HepG2 (cell line): ENCODE measurements around the gene PRR22. TPM values are rescaled to one million over a fixed set of nuclear protein-coding genes. Genes with fewer than 3 reads are reported as not detected.

Source experiments
- ATAC-seq: fragments of 200-7000 bp; cut with Tn5 transposase; 3 replicates; pipeline ENCODE4 v1.9.1; 2020; ENCODE audit warnings: mild to moderate bottlenecking, moderate library complexity
- BruUV-seq: library from RNA; stranded (reverse); fragments of 400-500 nt; replicated peaks from 2 replicates; lab custom pipeline; 2021; lab: Mats Ljungman, UMichigan
- CTCF ChIA-PET: fragments of 300-600 bp; formaldehyde crosslinking; extraction: SDS; loops from one replicate; lab custom pipeline; 2021; ENCODE audit warnings: low total read pairs, inconsistent platforms, low intra/inter-chr PET ratio; lab: Yijun Ruan, JAX
- POLR2A ChIA-PET: fragments of 350-600 bp; sonication (Branson Sonifier 250); formaldehyde crosslinking; loops from one replicate; lab custom pipeline; 2020; ENCODE audit warnings: antibody characterized with exemption, inconsistent platforms; lab: Yijun Ruan, JAX
- DNase-seq: peaks from one replicate; pipeline ENCODE4 v3.0.0-alpha.2; 2015; ENCODE audit warnings: low spot score
- FAIRE-seq: peaks from 3 replicates; lab custom pipeline; 2011; peaks lifted over from hg19 to GRCh38; lab: Jason Lieb, UNC
- H2AFZ ChIP-seq: one replicate; pipeline ENCODE4 v1.6.1; 2011; ENCODE audit warnings: low read length, inconsistent platforms
- H3K27ac ChIP-seq: fragments of 300-600 bp; 3 replicates; pipeline ENCODE4 v1.8.0; 2011; ENCODE audit warnings: mixed run types, mild to moderate bottlenecking, mixed read lengths, low read length, inconsistent platforms; ENCODE audit not compliant: insufficient read depth; ENCODE audit errors: extremely low read length
- H3K27me3 ChIP-seq, 2 experiments: fragments of 200-600 bp in 1 of 2; 2 replicates in 1 of 2; 3 replicates in 1 of 2; pipeline versions ENCODE4 v1.6.0 to v1.8.0; 2011; ENCODE audit warnings: low read length in 2 of 2, mild to moderate bottlenecking in 2 of 2, moderate library complexity in 2 of 2, inconsistent platforms in 1 of 2; ENCODE audit not compliant: insufficient read depth in 2 of 2, control insufficient read depth in 1 of 2
- H3K36me3 ChIP-seq, 2 experiments: fragments of 200-600 bp in 1 of 2; replicated peaks in 1 of 2; 2 replicates in 1 of 2; 3 replicates in 1 of 2; pipeline versions ENCODE4 v1.5.1 to v1.8.0; 2011; ENCODE audit warnings: low read length in 2 of 2, inconsistent platforms in 1 of 2; ENCODE audit not compliant: insufficient read depth in 2 of 2, control insufficient read depth in 1 of 2
- H3K4me1 ChIP-seq: 2 replicates; pipeline ENCODE4 v1.5.1; 2012; ENCODE audit warnings: low read length, inconsistent platforms; ENCODE audit not compliant: insufficient read depth
- H3K4me2 ChIP-seq: 2 replicates; pipeline ENCODE4 v1.6.0; 2011; ENCODE audit warnings: low read depth, low read length, inconsistent platforms
- H3K4me3 ChIP-seq, 3 experiments: fragments of 200-600 bp in 1 of 3; sonication (generic), shearing (Covaris generic) in 1 of 3; replicated peaks in 1 of 3; 2 replicates each; pipeline ENCODE4 v1.5.1; 2011 to 2016; ENCODE audit warnings: low read length in 3 of 3, inconsistent platforms in 2 of 3, low read depth in 2 of 3, mild to moderate bottlenecking in 2 of 3, control low read depth in 1 of 3, mixed read lengths in 1 of 3; ENCODE audit not compliant: insufficient read depth in 1 of 3
- H3K79me2 ChIP-seq: one replicate; pipeline ENCODE4 v1.6.1; 2011; ENCODE audit warnings: low read length, inconsistent platforms; ENCODE audit not compliant: insufficient read depth
- H3K9ac ChIP-seq: 2 replicates; pipeline ENCODE4 v1.6.0; 2011; ENCODE audit warnings: mild to moderate bottlenecking, low read depth, low read length, inconsistent platforms; ENCODE audit not compliant: insufficient read depth
- H3K9me3 ChIP-seq: 2 replicates; pipeline ENCODE4 v1.5.1; 2012; ENCODE audit warnings: mild to moderate bottlenecking, low read length
- H4K20me1 ChIP-seq: 2 replicates; pipeline ENCODE4 v1.6.0; 2011; ENCODE audit warnings: inconsistent platforms, mild to moderate bottlenecking, low read length, moderate library complexity; ENCODE audit not compliant: insufficient read depth
- RFX3 ChIP-seq: IDR thresholded peaks from 2 replicates; pipeline ENCODE4 v1.6.1; 2016; ENCODE audit warnings: missing biosample characterization, missing genetic modification reagents
- WGBS: methylation state at CpG from one replicate; pipeline ENCODE4 v1.1.6; 2017; ENCODE audit warnings: low lambda C conversion rate; 5-methylcytosine and 5-hydroxymethylcytosine counted together
- in situ Hi-C: cut with HindIII; loops from 2 replicates; pipeline ENCODE4 v1.10.0; 2017; ENCODE audit warnings: low pct_unique_long_range_greater_than_20kb; ENCODE audit not compliant: extremely low pct_ligation_motif_present
- intact Hi-C: fragments of 100-400 bp; cut with micrococcal nuclease; formaldehyde crosslinking; loops from one replicate; pipeline ENCODE4 v1.10.0; 2022; ENCODE audit not compliant: unreplicated experiment
- polyA plus RNA-seq, 8 experiments: library from polyadenylated mRNA; depleted of rRNA in 3 of 8; stranded (reverse) in 7 of 8; unstranded in 1 of 8; fragments of >200 nt; fragmentation: Illumina TruSeq in 4 of 8; extraction: Trizol in 4 of 8; gene quantifications; 2 replicates each; pipeline versions ENCODE4 v1.2.1 to v1.2.3, GENCODE V29; 2011 to 2016; ENCODE audit warnings: low read depth in 4 of 8, missing spikeins in 1 of 8, mixed read lengths in 1 of 8; ENCODE audit not compliant: insufficient read depth in 1 of 8
- total RNA-seq, 5 experiments: library from RNA; depleted of rRNA; stranded (reverse); fragments of >200 nt; fragmentation: Illumina TruSeq; extraction: Trizol; gene quantifications; 2 replicates each; pipeline ENCODE4 v1.2.3, GENCODE V29; 2016; ENCODE audit warnings: low read depth in 1 of 5
- TF ChIP-seq, protein P1 (sequence below): sonication (generic); formaldehyde crosslinking; IDR thresholded peaks from 2 replicates; pipeline ENCODE4 v1.5.1; 2020; ENCODE audit warnings: mild to moderate bottlenecking, missing genetic modification reagents, moderate library complexity
- TF ChIP-seq, protein P2 (sequence below): sonication (generic); formaldehyde crosslinking; IDR thresholded peaks from 2 replicates; pipeline ENCODE4 v1.4.0; 2020; ENCODE audit warnings: missing genetic modification reagents

PRR22 gene
- total and polyA plus RNA-seq, 2 of the 13 experiments (the other 11 are each of a cell fraction or from before 2014, with no cell fraction given), result 0.84 to 2.3 TPM

DNA sequence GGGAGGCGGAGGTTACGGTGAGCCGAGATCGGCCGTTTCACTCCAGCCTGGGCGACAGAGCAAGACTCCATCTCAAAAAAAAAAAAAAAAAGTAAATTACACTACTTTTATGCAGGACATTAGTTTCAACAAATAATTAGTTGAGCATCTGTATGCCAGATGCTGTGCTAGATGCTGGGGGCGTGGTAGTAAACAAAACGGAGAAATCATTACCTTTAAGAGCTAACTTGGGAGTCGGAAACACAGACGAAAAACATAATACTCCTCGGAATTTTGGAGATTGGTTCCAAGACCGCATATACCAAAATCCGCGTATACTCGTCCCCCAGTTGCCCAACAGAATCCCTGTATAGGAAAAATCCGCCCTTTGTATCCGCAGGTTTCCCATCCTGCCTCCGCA lies 7.7 kb upstream of the PRR22 start:
- Histone ChIP-seq H3K4me1 (peaks cover 29% of the 10 kb centered on the region), H3K9me3 (no peaks in the 10 kb centered on the region), H3K27ac (no peak overlapping the region), H3K36me3 (peaks cover 11 to 26% of the 10 kb centered on the region in 2 experiments; a peak in 4 of 5 replicates), H4K20me1 (no peaks in the 10 kb centered on the region), H2AFZ (no peak overlapping the region), H3K27me3 (no peaks in the 10 kb centered on the region), H3K79me2 (no peaks in the 10 kb centered on the region), H3K9ac (no peak overlapping the region), H3K4me2 (no peak overlapping the region), H3K4me3 (no peak overlapping the region)
- in situ Hi-C loops, result no loop called here
- WGBS, result 90% methylated on average over 18 of the region's 18 CpGs
- no TSS peak for BruUV-seq
- intact Hi-C loops, result no loop called here
- ATAC-seq (no peak), FAIRE-seq (no peak), DNase-seq (no peak)
- no peak for TF ChIP-seq RFX3 (CRISPR knock-in tag)
- ChIA-PET CTCF (no interaction called here), POLR2A (no interaction called here)

DNA sequence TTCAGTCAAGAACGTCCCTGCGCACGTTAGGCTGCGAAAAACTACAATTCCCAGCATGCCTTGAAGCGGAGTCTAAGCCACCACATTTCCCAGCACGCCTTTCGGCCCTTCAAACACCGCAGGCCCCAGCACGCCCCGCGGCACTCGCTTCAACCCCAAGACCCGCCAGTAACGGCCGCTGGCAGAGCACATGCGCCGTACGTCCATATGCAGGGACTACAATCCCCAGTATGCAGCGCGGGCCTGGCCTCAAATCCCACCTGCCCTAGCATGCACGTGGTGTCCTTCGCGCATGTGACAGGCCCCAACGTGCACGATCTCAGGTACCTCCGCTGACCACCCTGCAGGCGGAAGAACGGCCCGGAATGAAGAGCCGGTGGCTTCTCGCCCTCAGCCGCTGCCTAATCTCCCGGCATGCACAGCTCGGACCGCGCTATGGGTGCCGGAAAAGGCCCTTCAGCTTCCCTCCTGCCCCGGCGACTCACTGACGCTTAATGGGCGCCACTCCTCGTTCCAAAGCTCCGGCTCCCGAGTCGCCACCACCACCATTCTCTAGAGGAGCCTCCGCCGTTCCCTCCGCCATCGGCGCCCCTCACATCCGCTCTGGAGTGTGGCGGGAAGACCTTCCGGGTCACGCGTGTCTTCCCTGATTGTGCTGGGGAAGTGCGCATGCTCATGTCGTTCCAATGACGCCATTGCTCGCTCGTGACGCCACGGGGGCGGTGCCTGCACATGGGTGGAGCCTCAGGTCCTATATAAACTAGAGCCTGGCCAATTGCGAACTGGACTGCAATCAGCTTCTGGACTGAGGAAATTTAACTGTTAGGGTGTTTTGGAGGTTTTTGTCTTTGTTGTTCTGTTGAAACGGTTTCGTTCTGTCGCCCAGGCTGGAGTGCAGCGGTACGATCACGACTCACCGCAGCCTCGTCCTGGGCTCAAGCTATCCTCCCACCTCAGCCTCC lies 6.3 kb upstream of the PRR22 start, which contains the start of gene DUS3L:
DUS3L (minus strand) TSS at position 605 of the 962 bp plus-strand sequence; CDS start at position 583, 22 bp downstream.
- peaks cover 17 to 40% of the 10 kb centered on the region in 2 experiments; a peak in 4 of 5 replicates for H3K36me3 ChIP-seq
- ATAC-seq, result peak; percentile 97
- POLR2A ChIA-PET, result interaction anchor here (0.6 to 2.0 kb wide), 13 partner anchors 9 to 189 kb away, joined by 3 to 7 read pairs (median 4); partner anchors contain the start of genes CATSPERD, LONP1 and NDUFA11
- H3K9ac ChIP-seq, result peak within 1 kb of the TSS; percentile 86
- peaks cover 29% of the 10 kb centered on the region for H3K4me1 ChIP-seq
- no peaks in the 10 kb centered on the region for H3K27me3 ChIP-seq
- TSS peak; percentile 95 for BruUV-seq
- H4K20me1 ChIP-seq, result no peaks in the 10 kb centered on the region
- H3K79me2 ChIP-seq, result no peaks in the 10 kb centered on the region
- CTCF ChIA-PET, result no interaction called here
- H3K4me2 ChIP-seq, result peak within 1 kb of the TSS; percentile 92
- FAIRE-seq, result peak; percentile 99
- in situ Hi-C loops (no loop called here), intact Hi-C loops (loop anchor here (2.0 kb wide), 1 partner anchor 72 kb away; no protein-coding TSS in a partner anchor)
- H3K27ac ChIP-seq, result peak within 1 kb of the TSS; percentile 93
- H3K4me3 ChIP-seq, result peak within 1 kb of the TSS; percentile 57 to 79 (median 63)
- H2AFZ ChIP-seq, result no peak within 1 kb of the TSS
- no peaks in the 10 kb centered on the region for H3K9me3 ChIP-seq
- whole genome bisulfite sequencing, result 47% methylated on average over 20 of the region's 72 CpGs
- peak; percentile 97 for DNase-seq
- TF ChIP-seq, protein P1, sequence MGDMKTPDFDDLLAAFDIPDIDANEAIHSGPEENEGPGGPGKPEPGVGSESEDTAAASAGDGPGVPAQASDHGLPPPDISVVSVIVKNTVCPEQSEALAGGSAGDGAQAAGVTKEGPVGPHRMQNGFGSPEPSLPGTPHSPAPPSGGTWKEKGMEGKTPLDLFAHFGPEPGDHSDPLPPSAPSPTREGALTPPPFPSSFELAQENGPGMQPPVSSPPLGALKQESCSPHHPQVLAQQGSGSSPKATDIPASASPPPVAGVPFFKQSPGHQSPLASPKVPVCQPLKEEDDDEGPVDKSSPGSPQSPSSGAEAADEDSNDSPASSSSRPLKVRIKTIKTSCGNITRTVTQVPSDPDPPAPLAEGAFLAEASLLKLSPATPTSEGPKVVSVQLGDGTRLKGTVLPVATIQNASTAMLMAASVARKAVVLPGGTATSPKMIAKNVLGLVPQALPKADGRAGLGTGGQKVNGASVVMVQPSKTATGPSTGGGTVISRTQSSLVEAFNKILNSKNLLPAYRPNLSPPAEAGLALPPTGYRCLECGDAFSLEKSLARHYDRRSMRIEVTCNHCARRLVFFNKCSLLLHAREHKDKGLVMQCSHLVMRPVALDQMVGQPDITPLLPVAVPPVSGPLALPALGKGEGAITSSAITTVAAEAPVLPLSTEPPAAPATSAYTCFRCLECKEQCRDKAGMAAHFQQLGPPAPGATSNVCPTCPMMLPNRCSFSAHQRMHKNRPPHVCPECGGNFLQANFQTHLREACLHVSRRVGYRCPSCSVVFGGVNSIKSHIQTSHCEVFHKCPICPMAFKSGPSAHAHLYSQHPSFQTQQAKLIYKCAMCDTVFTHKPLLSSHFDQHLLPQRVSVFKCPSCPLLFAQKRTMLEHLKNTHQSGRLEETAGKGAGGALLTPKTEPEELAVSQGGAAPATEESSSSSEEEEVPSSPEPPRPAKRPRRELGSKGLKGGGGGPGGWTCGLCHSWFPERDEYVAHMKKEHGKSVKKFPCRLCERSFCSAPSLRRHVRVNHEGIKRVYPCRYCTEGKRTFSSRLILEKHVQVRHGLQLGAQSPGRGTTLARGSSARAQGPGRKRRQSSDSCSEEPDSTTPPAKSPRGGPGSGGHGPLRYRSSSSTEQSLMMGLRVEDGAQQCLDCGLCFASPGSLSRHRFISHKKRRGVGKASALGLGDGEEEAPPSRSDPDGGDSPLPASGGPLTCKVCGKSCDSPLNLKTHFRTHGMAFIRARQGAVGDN (CRISPR knock-in tag), result peak; percentile 100
- TF ChIP-seq, protein P2, sequence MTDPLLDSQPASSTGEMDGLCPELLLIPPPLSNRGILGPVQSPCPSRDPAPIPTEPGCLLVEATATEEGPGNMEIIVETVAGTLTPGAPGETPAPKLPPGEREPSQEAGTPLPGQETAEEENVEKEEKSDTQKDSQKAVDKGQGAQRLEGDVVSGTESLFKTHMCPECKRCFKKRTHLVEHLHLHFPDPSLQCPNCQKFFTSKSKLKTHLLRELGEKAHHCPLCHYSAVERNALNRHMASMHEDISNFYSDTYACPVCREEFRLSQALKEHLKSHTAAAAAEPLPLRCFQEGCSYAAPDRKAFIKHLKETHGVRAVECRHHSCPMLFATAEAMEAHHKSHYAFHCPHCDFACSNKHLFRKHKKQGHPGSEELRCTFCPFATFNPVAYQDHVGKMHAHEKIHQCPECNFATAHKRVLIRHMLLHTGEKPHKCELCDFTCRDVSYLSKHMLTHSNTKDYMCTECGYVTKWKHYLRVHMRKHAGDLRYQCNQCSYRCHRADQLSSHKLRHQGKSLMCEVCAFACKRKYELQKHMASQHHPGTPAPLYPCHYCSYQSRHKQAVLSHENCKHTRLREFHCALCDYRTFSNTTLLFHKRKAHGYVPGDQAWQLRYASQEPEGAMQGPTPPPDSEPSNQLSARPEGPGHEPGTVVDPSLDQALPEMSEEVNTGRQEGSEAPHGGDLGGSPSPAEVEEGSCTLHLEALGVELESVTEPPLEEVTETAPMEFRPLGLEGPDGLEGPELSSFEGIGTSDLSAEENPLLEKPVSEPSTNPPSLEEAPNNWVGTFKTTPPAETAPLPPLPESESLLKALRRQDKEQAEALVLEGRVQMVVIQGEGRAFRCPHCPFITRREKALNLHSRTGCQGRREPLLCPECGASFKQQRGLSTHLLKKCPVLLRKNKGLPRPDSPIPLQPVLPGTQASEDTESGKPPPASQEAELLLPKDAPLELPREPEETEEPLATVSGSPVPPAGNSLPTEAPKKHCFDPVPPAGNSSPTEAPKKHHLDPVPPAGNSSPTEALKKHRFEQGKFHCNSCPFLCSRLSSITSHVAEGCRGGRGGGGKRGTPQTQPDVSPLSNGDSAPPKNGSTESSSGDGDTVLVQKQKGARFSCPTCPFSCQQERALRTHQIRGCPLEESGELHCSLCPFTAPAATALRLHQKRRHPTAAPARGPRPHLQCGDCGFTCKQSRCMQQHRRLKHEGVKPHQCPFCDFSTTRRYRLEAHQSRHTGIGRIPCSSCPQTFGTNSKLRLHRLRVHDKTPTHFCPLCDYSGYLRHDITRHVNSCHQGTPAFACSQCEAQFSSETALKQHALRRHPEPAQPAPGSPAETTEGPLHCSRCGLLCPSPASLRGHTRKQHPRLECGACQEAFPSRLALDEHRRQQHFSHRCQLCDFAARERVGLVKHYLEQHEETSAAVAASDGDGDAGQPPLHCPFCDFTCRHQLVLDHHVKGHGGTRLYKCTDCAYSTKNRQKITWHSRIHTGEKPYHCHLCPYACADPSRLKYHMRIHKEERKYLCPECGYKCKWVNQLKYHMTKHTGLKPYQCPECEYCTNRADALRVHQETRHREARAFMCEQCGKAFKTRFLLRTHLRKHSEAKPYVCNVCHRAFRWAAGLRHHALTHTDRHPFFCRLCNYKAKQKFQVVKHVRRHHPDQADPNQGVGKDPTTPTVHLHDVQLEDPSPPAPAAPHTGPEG (CRISPR knock-in tag), result no peak
